GM12878 (cell line): ENCODE data around the gene FGFR1OP2. TPM values are rescaled to one million over a fixed set of nuclear protein-coding genes. Genes with fewer than 3 reads are reported as not detected.

ENCODE experiments used
- EGR1 ChIP-seq, 2 experiments: IDR thresholded peaks; 1 replicate in 1 of 2; 2 replicates in 1 of 2; pipeline ENCODE4 v1.6.1; 2011 to 2012; ENCODE audit warnings: low read depth in 2 of 2, low read length in 2 of 2, borderline replicate concordance in 1 of 2, mild to moderate bottlenecking in 1 of 2, moderate library complexity in 1 of 2
- ESRRA ChIP-seq: IDR thresholded peaks from 2 replicates; pipeline ENCODE4 v1.6.1; 2012; ENCODE audit warnings: mild to moderate bottlenecking, low read length, improper control_type of control experiment
- KLF5 ChIP-seq: fragments of 450-650 bp; IDR thresholded peaks from 2 replicates; pipeline ENCODE4 v1.6.1; 2014; ENCODE audit warnings: mild to moderate bottlenecking; ENCODE audit not compliant: partially characterized antibody
- NKRF ChIP-seq: fragments of 450-650 bp; conservative IDR thresholded peaks from 2 replicates; pipeline ENCODE4 v1.6.1; 2017; ENCODE audit warnings: mild to moderate bottlenecking, moderate library complexity
- NR2C2 ChIP-seq: IDR thresholded peaks from 2 replicates; pipeline ENCODE4 v1.6.1; 2011; ENCODE audit warnings: borderline replicate concordance, low read depth; ENCODE audit not compliant: control insufficient read depth, insufficient read length
- SIX5 ChIP-seq: IDR thresholded peaks from 2 replicates; pipeline ENCODE4 v1.6.1; 2011; ENCODE audit warnings: mild to moderate bottlenecking, low read depth, low read length, moderate library complexity; ENCODE audit not compliant: severe bottlenecking
- ZNF687 ChIP-seq: fragments of 450-650 bp; IDR thresholded peaks from 2 replicates; pipeline ENCODE4 v1.6.1; 2017; ENCODE audit warnings: mild to moderate bottlenecking, moderate library complexity
- polyA plus RNA-seq, 11 experiments: library from polyadenylated mRNA; depleted of rRNA in 4 of 11; unstranded in 6 of 11; stranded (reverse) in 5 of 11; fragments of >200 nt; fragmentation: Nextera tagmentation in 4 of 11; fragmentation: Illumina TruSeq in 1 of 11; extraction: Ambion mirVana in 4 of 11; extraction: Trizol in 1 of 11; gene quantifications; 1 replicate in 1 of 11; 2 replicates in 10 of 11; pipeline versions ENCODE4 v1.2.1 to v1.2.3, GENCODE V29; 2011 to 2016; ENCODE audit warnings: inconsistent platforms in 2 of 11, missing spikeins in 2 of 11, low read depth in 1 of 11
- total RNA-seq, 4 experiments: library from RNA; depleted of rRNA in 3 of 4; stranded (reverse); fragments of >200 nt in 3 of 4; fragmentation: Illumina TruSeq in 1 of 4; extraction: Trizol in 1 of 4; gene quantifications; 2 replicates each; pipeline versions ENCODE4 v1.2.1 to v1.2.3, GENCODE V29; 2013 to 2021

The FGFR1OP2 gene
- total and polyA plus RNA-seq, 10 of the 15 experiments (the other 5 are each of a cell fraction or from before 2014, with no cell fraction given): 28.5 to 59.1 (median 38.3) TPM

GRCh38 chr12:26991826-26992225 is 53.6 kb downstream of the FGFR1OP2 start (continued):
- no peak for TF ChIP-seq NR2C2
- TF ChIP-seq ZNF687: no peak
- TF ChIP-seq KLF5: no peak
- no peak for TF ChIP-seq EGR1 (IDR thresholded peaks at IDR 0.05; ENCODE audit: borderline replicate concordance in 1 of 2, low read depth in 2 of 2, low read length in 2 of 2)
- TF ChIP-seq NKRF: no peak
- TF ChIP-seq SIX5: no peak
- TF ChIP-seq ESRRA: no peak
